Endothelial cell (in vitro differentiated cells): Measurements from ENCODE around the gene DHRS12. TPM values are rescaled to one million over a fixed set of nuclear protein-coding genes. Genes with fewer than 3 reads are reported as not detected.

ENCODE experiments used
- DNase-seq: peaks from one replicate; pipeline ENCODE4 v3.0.0; 2021; ENCODE audit warnings: low spot score
- H3K27ac Mint-ChIP-seq: one replicate; pipeline ENCODE4 v1.8.0; 2021; ENCODE audit warnings: mixed read lengths, inconsistent platforms; ENCODE audit not compliant: unreplicated experiment
- H3K27me3 Mint-ChIP-seq: one replicate; pipeline ENCODE4 v1.8.0; 2021; ENCODE audit warnings: mild to moderate bottlenecking, moderate library complexity, mixed read lengths, inconsistent platforms; ENCODE audit not compliant: unreplicated experiment
- H3K36me3 Mint-ChIP-seq: one replicate; pipeline ENCODE4 v1.8.0; 2021; ENCODE audit warnings: mild to moderate bottlenecking, low read depth, mixed read lengths, inconsistent platforms; ENCODE audit not compliant: unreplicated experiment
- H3K4me1 Mint-ChIP-seq: one replicate; pipeline ENCODE4 v1.8.0; 2021; ENCODE audit warnings: mild to moderate bottlenecking, mixed read lengths, inconsistent platforms; ENCODE audit not compliant: unreplicated experiment
- H3K4me3 Mint-ChIP-seq: one replicate; pipeline ENCODE4 v1.8.0; 2021; ENCODE audit warnings: mild to moderate bottlenecking, mixed read lengths, inconsistent platforms; ENCODE audit not compliant: unreplicated experiment
- H3K9me3 Mint-ChIP-seq: one replicate; pipeline ENCODE4 v1.8.0; 2021; ENCODE audit warnings: mixed read lengths, inconsistent platforms; ENCODE audit not compliant: unreplicated experiment
- CTCF ChIP-seq: fragments of 200-600 bp; sonication (generic); IDR thresholded peaks from one replicate; pipeline ENCODE4 v1.5.0; 2021; ENCODE audit warnings: antibody characterized with exemption; ENCODE audit not compliant: unreplicated experiment
- total RNA-seq: library from RNA; stranded (reverse); fragmentation: NEBNext Ultra II Directional; extraction: Animal tissue kit (Norgen Biotek cat#: 25700); gene quantifications from one replicate; pipeline ENCODE4 v1.2.1, GENCODE V29; 2021; ENCODE audit not compliant: unreplicated experiment

Gene DHRS12
- total RNA-seq, 1 donor from 2014 or later = 13.3 TPM

- Mint-ChIP-seq H3K4me3 (no peak overlapping the region), H3K9me3 (no peaks in the 10 kb centered on the region), H3K27ac (no peak overlapping the region), H3K36me3 (no peaks in the 10 kb centered on the region), H3K27me3 (peaks cover 3% of the 10 kb centered on the region), H3K4me1 (peaks cover 6% of the 10 kb centered on the region)
- no peak for TF ChIP-seq CTCF
- DNase-seq = no peak
Observed at GRCh38 chr13:51777921-51778320, 26.0 kb downstream of the DHRS12 start.

- H3K4me1 Mint-ChIP-seq = peaks cover 3% of the 10 kb centered on the region
- no peak for TF ChIP-seq CTCF
- H3K27ac Mint-ChIP-seq = no peak overlapping the region
- H3K36me3 Mint-ChIP-seq = no peaks in the 10 kb centered on the region
- H3K9me3 Mint-ChIP-seq = no peaks in the 10 kb centered on the region
- H3K4me3 Mint-ChIP-seq = no peak overlapping the region
- DNase-seq = no peak
- peaks cover 13% of the 10 kb centered on the region for H3K27me3 Mint-ChIP-seq
Observed at GRCh38 chr13:51776179-51776578, 27.8 kb downstream of the DHRS12 start.

DNA sequence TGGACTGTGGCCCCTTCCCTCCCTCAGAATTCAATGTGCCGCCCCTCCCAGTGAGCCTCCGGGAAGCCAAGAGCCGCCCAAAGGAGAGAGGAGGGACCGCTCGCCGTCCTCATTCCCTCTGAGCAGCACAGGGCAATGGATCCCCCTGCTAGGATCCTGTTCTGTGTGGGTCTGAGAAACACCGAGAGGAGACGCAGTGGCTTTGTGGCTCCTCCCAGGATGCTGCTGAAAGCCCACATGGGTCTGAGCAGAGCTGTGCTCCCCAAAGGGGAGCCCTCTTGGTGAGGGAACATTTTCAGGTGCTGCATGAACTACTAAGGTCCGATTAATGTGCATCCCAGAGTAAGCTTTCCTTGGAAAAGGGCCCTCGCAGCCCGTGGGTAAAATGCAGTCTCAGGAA, 30.4 kb downstream of the DHRS12 start:
- no peak for DNase-seq
- Mint-ChIP-seq H3K9me3 (no peaks in the 10 kb centered on the region), H3K4me1 (peaks cover 2% of the 10 kb centered on the region), H3K4me3 (no peak overlapping the region), H3K36me3 (no peaks in the 10 kb centered on the region), H3K27me3 (peaks cover 13% of the 10 kb centered on the region), H3K27ac (no peak overlapping the region)
- no peak for TF ChIP-seq CTCF

GRCh38 chr13:51772781-51773180, 31.2 kb downstream of the DHRS12 start:
- no peak for TF ChIP-seq CTCF
- peaks cover 2% of the 10 kb centered on the region for H3K4me1 Mint-ChIP-seq
- H3K27me3 Mint-ChIP-seq = peaks cover 13% of the 10 kb centered on the region
- H3K27ac Mint-ChIP-seq = no peak overlapping the region
- DNase-seq = no peak
- no peak overlapping the region for H3K4me3 Mint-ChIP-seq
- no peaks in the 10 kb centered on the region for H3K9me3 Mint-ChIP-seq
- no peaks in the 10 kb centered on the region for H3K36me3 Mint-ChIP-seq

DNA sequence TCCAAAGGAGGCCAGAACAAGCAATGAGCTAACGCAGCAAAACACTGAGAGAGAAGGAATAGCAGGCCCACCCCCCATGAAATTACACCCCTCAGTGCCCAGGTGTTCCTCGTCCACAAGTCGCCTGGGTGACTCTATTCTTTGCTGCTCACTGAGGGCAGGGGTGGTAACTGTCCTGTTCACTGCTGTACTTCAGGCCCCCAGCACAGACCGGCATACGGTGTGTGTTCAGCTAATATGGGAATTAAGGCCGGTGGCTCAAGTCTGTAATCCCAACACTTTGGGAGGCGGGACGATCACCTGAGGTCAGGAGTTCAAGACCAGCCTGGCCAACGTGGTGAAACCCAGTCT, 31.9 kb downstream of the DHRS12 start:
- Mint-ChIP-seq H3K36me3 (no peaks in the 10 kb centered on the region), H3K9me3 (no peaks in the 10 kb centered on the region), H3K4me3 (no peak overlapping the region), H3K4me1 (peaks cover 2% of the 10 kb centered on the region), H3K27me3 (peaks cover 13% of the 10 kb centered on the region), H3K27ac (no peak overlapping the region)
- TF ChIP-seq CTCF = no peak
- no peak for DNase-seq
